ENCODE results near the gene PRDM16. TPM values are rescaled to one million over a fixed set of nuclear protein-coding genes. Genes with fewer than 3 reads are reported as not detected.

The PRDM16 gene
- total RNA-seq, 1 experiment from 2014 or later: not detected

DNA sequence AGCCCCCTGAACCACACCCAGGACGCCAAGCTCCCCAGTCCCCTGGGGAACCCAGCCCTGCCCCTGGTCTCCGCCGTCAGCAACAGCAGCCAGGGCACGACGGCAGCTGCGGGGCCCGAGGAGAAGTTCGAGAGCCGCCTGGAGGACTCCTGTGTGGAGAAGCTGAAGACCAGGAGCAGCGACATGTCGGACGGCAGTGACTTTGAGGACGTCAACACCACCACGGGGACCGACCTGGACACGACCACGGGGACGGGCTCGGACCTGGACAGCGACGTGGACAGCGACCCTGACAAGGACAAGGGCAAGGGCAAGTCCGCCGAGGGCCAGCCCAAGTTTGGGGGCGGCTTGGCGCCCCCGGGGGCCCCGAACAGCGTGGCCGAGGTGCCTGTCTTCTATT is 342.8 kb downstream of the PRDM16 start:
- intact Hi-C loops (cut with micrococcal nuclease): no loop called here
- no TSS peak for BruUV-seq (replicated peaks)
- POLR2A ChIA-PET: no interaction called here
- CTCF ChIA-PET: no interaction called here
- Mint-ChIP-seq H3K36me3 (ENCODE audit: insufficient read depth, unreplicated experiment) (no peaks in the 10 kb centered on the region), H3K27me3 (ENCODE audit: insufficient read depth, unreplicated experiment) (peaks cover 23% of the 10 kb centered on the region), H3K4me1 (ENCODE audit: insufficient read depth, unreplicated experiment) (no peaks in the 10 kb centered on the region), H3K27ac (ENCODE audit: low read depth, unreplicated experiment) (no peak overlapping the region), H3K9me3 (ENCODE audit: unreplicated experiment) (no peaks in the 10 kb centered on the region), H3K4me3 (ENCODE audit: unreplicated experiment) (no peak overlapping the region)
- no peak for DNase-seq (ENCODE audit: unreplicated experiment)
- TF ChIP-seq, protein P1, sequence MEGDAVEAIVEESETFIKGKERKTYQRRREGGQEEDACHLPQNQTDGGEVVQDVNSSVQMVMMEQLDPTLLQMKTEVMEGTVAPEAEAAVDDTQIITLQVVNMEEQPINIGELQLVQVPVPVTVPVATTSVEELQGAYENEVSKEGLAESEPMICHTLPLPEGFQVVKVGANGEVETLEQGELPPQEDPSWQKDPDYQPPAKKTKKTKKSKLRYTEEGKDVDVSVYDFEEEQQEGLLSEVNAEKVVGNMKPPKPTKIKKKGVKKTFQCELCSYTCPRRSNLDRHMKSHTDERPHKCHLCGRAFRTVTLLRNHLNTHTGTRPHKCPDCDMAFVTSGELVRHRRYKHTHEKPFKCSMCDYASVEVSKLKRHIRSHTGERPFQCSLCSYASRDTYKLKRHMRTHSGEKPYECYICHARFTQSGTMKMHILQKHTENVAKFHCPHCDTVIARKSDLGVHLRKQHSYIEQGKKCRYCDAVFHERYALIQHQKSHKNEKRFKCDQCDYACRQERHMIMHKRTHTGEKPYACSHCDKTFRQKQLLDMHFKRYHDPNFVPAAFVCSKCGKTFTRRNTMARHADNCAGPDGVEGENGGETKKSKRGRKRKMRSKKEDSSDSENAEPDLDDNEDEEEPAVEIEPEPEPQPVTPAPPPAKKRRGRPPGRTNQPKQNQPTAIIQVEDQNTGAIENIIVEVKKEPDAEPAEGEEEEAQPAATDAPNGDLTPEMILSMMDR (IDR thresholded peaks at IDR 0.05; ENCODE audit: unreplicated experiment): no peak

DNA sequence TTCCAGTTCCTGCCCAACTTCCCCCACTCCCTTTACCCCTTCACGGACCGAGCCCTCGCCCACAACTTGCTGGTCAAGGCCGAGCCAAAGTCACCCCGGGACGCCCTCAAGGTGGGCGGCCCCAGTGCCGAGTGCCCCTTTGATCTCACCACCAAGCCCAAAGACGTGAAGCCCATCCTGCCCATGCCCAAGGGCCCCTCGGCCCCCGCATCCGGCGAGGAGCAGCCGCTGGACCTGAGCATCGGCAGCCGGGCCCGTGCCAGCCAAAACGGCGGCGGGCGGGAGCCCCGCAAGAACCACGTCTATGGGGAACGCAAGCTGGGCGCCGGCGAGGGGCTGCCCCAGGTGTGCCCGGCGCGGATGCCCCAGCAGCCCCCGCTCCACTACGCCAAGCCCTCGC is 343.4 kb downstream of the PRDM16 start:
- no peaks in the 10 kb centered on the region for H3K36me3 Mint-ChIP-seq (ENCODE audit: insufficient read depth, unreplicated experiment)
- ChIA-PET CTCF (no interaction called here), POLR2A (interaction anchor here (0.6 kb wide), 1 partner anchor 823 kb away, joined by 3 read pairs; no protein-coding TSS in a partner anchor)
- no peaks in the 10 kb centered on the region for H3K4me1 Mint-ChIP-seq (ENCODE audit: insufficient read depth, unreplicated experiment)
- intact Hi-C loops (cut with micrococcal nuclease): no loop called here
- no peak overlapping the region for H3K4me3 Mint-ChIP-seq (ENCODE audit: unreplicated experiment)
- TF ChIP-seq, protein P1 (IDR thresholded peaks at IDR 0.05; ENCODE audit: unreplicated experiment): no peak
- H3K27ac Mint-ChIP-seq (ENCODE audit: low read depth, unreplicated experiment): no peak overlapping the region
- BruUV-seq (replicated peaks): no TSS peak
- DNase-seq (ENCODE audit: unreplicated experiment): no peak
- H3K27me3 Mint-ChIP-seq (ENCODE audit: insufficient read depth, unreplicated experiment): peaks cover 23% of the 10 kb centered on the region
- no peaks in the 10 kb centered on the region for H3K9me3 Mint-ChIP-seq (ENCODE audit: unreplicated experiment)

DNA sequence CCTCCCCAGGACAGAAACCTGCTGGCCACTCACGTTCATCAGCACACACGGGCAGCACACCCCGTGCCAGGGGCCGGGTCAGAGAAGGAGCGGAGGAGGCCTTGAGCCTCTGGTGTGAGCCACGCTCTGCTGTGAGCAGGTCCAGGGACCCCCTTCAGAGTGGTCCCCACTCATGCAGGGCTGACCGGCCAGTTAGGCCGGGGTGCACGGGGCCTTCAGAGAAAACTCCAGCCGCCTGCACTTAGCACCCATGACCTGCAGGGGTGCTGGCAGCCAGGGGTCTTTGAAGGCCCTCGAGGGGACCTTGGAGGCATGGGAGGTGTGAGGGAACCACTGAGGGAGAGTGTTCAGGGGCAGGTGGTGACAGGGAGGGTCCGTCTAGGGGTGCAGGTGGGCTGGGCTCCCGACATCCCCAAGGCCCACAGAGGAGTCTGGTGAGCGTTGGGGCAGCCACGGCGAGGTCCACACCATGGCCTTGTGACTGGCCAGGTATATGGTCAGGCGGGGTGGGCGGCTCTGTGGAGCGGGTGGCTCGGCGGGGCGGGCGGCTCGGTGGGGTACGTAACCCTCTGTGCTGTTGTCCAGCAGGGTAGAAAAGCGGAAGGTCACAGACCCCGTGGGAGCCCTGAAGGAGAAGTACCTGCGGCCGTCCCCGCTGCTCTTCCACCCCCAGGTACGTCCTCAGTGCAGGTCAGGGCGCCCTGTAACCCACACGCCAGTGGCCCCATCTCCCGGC is 345.1 kb downstream of the PRDM16 start:
- Mint-ChIP-seq H3K9me3 (ENCODE audit: unreplicated experiment) (no peaks in the 10 kb centered on the region), H3K4me1 (ENCODE audit: insufficient read depth, unreplicated experiment) (no peaks in the 10 kb centered on the region), H3K4me3 (ENCODE audit: unreplicated experiment) (no peak overlapping the region), H3K36me3 (ENCODE audit: insufficient read depth, unreplicated experiment) (no peaks in the 10 kb centered on the region), H3K27ac (ENCODE audit: low read depth, unreplicated experiment) (no peak overlapping the region), H3K27me3 (ENCODE audit: insufficient read depth, unreplicated experiment) (peaks cover 23% of the 10 kb centered on the region)
- no peak for DNase-seq (ENCODE audit: unreplicated experiment)
- no TSS peak for BruUV-seq (replicated peaks)
- ChIA-PET CTCF (no interaction called here), POLR2A (no interaction called here)
- TF ChIP-seq, protein P1 (IDR thresholded peaks at IDR 0.05; ENCODE audit: unreplicated experiment): no peak
- intact Hi-C loops (cut with micrococcal nuclease): no loop called here

- TF ChIP-seq, protein P1 (IDR thresholded peaks at IDR 0.05; ENCODE audit: unreplicated experiment): no peak
- Mint-ChIP-seq H3K4me3 (ENCODE audit: unreplicated experiment) (no peak overlapping the region), H3K36me3 (ENCODE audit: insufficient read depth, unreplicated experiment) (no peaks in the 10 kb centered on the region), H3K27me3 (ENCODE audit: insufficient read depth, unreplicated experiment) (peaks cover 33% of the 10 kb centered on the region), H3K4me1 (ENCODE audit: insufficient read depth, unreplicated experiment) (no peaks in the 10 kb centered on the region), H3K27ac (ENCODE audit: low read depth, unreplicated experiment) (no peak overlapping the region), H3K9me3 (ENCODE audit: unreplicated experiment) (no peaks in the 10 kb centered on the region)
- no peak for DNase-seq (ENCODE audit: unreplicated experiment)
- BruUV-seq (replicated peaks): no TSS peak
- ChIA-PET CTCF (interaction anchor here (1.3 kb wide), 1 partner anchor 8 kb away, joined by 5 read pairs; no protein-coding TSS in a partner anchor), POLR2A (no interaction called here)
- intact Hi-C loops (cut with micrococcal nuclease): no loop called here
Observed at GRCh38 chr1:3415260-3416090, 346.5 kb downstream of the PRDM16 start.

Measured in MCF 10A (cell line).